GM19452 (cell line): ENCODE measurements around the gene CCDC9B.
A peak's percentile ranks its signal among the peaks of the same experiment; 100 is the strongest.

Experiments used
- ATAC-seq: cut with Tn5 transposase; IDR thresholded peaks from one replicate; pipeline ENCODE4 v1.9.1; 2021; ENCODE audit not compliant: unreplicated experiment

CCDC9B gene

DNA sequence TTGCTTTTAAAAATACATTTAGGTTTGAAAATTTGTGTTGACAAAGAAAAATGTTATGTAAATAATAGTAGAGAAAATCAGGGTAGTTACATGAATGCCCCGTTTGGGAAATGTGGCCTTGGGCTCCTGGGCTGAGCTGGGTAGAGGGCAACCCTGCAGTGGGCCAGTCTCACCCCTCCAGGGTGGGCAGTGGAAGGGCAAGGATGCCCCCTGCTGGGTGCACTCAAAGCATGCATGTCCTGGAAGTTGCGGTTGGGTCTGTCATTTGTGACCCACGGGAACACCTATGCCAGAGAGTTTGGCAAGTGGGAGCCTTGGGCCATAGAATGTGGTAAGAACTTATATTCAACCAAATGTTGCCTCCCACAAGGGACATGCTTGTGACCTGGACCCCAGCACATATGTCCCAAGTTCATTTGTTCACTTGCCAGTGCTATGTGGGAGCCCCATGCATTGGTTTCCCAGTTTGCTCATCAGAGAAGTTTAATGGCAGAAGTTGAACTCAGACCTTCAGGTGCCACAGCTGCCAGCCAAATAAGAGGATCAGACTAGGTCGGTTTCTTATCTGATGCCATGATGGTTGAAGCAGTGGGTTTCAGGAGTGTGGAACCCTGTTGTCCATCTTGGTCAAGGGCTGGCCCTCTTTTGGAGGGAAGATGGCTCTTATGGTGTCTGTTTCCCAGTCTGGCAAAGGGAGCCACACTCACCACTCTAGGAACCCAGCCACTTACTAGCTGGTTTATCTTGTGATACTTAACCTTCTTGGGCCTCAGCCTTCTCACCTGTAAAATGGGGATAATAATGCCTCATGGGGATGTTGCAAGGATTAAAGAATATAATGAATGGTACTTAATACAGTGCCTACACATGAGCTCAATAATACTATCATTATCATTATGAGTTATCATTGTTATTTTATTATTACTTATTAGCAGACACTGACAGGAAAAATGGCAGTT, 30.5 kb downstream of the CCDC9B start:
- ATAC-seq = no peak

DNA sequence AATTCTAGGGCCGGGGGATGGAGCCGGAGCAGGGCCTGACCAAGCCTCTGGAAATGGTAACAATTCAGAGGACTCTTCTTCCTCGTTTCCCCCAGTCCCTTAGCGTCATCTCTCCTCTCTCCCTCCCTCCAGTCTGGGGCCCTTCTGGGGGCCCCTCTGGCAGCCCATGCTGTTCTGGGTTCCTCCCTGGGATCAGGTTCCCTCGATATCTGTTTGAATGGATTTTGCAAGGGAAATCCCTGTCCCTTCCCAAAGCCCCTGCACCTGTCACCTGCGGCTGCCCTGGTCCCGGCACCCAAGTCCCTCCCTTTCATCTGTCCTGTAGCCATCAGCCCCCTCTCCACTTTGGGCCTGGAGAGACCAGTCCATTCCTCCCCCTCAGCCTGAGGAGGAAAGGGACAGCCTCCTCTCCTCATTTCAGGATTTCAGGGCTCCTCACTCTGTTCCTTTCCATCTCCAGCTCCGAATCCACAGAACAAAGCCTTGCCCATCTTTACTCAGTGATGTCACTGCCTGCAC, 31.3 kb downstream of the CCDC9B start:
- ATAC-seq = no peak

DNA sequence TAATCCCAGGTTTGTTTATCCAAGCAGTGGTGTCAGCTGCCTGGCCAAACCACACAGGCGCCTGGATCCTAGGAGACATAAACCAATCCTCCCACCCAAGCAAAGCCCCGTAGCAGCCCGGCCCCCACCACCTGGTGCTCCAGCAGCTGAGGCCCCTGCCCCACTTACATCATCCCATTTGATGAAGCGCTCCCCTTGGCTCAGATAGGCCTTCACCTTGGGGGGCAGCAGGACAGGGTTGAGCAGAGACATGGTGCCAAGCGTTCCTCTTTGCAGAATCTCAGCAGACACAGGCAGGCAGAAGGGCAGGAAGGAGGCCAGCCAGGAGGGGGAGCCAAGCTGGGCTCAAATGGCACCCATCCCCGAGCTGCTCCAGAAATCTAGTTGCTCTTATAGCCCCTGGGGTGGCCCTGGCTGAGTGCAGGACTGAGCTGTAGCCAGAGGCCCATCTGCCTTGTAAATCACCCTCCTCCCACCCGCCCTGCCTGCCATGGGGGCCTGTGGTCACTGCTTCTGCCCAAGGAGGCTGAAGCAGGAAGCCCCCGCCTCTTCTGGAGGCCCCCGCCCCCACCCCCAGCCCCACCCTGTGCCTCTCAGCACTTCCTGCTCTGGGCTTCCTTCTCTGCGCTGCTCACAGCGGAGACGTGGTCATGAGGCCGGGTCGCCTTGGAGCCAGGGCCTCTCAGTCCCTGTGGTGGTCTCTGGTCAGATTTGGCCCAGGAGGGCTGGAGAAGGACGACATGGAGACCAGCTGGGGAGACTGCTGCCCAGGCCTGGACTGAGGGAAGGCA, 33.1 kb downstream of the CCDC9B start, which contains the start of gene PLCB2:
Gene PLCB2 (minus strand): TSS at position 515 of the 791 bp plus-strand sequence. CDS start 263 bp downstream, at position 252.
- peak; percentile 58 for ATAC-seq

DNA sequence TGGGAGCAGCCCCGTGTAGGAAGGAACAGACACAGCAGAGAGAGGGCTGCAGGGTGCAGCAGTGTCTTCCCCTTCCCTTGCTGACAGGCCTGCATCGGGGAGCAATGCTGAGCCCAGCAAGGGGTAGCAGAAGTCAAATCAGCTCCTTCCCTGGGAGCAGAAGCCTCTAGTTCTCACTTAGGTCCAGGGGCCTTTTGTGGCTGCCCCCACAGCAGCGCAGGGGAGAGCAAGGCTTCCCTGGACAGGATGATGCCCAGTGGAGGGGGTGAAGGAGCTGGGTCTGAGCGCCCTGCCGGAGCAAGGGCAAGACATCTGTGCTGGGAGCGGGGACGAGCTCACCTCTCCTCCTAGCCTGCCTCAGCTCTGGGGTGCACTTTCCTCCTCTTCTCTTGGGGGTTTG, 33.8 kb downstream of the CCDC9B start:
- no peak for ATAC-seq

DNA sequence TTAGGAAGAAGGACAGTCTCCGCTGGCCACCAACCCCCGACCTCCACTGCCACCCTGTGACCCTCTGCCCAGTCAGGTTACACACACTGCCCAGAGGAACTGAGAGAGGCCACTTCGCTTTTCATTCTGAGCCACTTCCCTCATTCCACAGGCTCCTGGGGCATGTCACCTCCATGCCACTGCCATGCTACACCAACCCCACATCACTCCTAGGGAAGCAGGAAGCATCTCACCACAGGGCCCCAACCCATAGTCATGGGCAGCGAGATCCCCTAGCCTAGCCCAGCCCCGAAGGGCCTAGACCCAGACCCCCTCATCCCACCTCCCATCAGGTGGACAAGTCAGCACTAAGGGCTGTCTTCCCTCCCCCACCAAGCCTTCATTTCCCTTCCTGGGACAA, 34.4 kb downstream of the CCDC9B start:
- no peak for ATAC-seq

DNA sequence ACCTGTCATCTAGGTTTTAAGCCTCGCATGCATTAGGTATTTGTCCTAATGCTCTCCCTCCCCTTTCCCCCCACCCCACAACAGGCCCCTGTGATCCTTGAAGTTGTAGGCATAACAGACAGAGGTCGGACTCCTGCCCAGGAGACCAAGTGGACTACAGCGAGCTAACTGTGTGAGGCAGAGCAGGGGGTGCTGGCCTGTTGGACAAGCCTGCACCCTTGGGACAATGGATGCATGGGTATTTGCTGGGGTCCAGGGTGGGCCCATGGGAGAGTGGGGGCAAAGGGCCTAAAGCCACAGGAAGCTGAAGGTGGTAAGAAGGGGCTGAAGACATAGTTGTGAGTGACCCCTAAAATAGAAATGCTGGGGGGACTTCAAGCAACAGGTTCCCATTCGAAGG, 35.5 kb downstream of the CCDC9B start:
- ATAC-seq = no peak

DNA sequence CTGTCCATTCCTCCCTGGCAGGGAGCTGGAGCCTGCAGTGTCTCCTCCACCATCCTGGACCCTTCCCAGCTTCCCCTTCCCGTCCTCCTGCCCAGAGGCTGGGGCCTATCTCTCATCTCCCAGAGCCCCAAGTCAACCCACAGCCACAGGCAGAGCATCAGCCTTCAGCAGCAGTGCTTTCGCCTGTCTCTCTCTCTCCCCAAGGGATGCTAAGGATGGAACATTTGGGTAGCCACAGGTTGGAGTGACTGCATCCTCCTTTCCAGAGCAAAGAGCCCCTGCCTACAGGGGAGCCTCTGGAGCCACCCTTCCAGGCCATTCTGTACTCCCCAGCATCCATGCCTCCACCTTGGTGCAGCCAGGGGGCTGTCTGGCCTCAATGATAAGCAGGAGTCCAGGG, 37.2 kb downstream of the CCDC9B start:
- ATAC-seq = no peak

DNA sequence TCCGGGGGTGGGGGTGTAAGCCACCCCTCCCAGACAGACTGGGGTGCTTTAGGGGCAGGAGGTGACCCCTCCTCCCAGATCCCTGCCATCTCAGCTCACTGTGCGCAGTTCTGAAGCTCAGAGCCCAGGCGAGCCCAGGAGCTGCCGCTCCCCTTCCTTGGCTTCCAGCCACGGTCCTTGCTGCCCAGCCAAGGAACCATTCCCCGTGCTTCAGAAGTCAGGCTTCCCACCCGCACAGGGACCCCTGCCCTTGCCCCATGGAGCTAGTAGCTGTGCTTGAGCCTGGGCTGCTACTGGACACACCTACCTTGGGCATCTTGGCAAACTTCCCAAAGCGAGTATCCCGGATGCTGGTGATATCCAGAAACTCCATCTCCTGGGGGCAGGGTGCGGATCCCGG, 37.8 kb downstream of the CCDC9B start:
- ATAC-seq = no peak

DNA sequence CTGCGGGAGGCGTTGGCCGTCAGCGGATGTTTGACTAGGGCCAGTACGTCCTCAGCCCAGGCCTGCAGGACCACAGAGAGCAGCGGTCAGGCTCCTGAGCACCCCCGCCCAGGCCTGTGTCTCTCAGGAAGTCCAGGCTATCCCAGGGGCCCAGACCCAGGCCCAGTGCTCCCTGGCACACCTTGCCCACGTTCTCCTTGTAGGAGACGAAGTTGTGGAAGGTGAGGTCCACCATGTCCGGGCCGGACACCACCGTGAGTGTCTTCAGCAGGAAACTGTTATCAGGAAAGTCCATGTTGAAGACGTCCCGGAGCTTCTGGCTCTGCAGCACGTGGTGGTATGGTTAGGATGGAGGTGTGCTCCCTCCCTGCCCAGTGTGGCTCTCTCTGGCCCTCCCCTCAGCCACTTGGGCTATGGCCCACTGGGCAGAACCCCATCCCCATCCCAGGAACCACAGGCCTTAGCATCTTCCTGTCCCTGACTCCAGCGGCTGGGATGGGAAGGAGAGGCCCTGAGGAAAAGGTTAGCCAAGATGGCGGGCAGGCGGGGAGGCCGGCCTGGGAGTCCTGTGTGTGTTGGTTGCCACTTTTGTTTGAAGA, 38.4 kb downstream of the CCDC9B start:
- ATAC-seq = no peak

DNA sequence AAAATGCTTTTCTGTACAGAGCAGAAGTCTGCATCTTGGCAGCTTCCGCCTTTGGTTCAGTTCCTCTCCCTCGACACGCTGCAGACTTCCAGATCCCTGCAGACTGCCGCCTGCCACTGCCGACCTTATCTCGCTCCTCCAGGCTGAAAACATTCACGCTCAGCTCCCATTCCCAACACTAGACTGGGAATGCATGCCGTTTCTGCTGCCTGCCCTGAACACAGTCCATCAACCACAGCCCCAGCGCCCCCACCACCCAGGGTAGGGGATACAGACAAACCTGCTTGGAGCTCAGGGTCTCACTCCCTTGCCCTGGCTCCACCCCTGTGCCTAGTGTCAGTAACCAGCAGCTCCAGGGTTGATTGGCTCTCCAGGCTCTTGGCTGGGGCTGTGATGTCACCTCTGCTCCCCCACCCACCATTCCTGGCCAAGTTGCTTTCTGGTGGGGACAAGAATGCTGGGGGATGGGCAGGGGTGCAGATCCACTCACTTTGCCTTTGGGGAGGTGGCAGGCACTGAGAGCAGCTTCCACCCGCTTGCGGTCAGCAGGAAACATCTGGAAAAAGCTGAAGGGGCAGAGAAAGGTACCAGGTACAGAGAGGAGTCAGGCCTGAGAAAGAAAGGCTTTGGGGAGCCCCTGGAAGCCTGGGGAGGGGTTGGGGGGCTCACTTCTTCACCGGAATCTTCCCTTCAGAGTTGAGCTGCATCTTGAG, 39.1 kb downstream of the CCDC9B start:
- ATAC-seq = no peak

DNA sequence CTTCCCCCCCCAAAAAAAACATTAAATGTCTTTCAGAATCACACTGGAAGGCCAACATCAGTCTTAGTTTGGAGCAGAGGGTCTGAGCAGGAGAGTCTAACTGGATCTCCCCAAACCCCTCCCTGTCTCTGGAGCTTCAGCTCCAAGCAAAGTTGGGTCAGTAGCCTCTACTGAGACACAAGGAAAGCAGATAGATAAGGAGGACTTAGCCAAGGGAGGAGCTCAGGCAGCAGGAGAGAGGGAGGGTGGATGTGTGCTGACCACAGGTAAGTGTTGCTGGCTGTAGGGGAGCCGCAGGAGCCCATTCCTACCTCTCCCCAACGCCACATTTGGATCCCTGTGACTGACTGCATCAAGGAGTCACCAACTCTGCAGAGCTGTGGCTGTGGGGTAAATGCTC, 40.0 kb downstream of the CCDC9B start:
- ATAC-seq = no peak

DNA sequence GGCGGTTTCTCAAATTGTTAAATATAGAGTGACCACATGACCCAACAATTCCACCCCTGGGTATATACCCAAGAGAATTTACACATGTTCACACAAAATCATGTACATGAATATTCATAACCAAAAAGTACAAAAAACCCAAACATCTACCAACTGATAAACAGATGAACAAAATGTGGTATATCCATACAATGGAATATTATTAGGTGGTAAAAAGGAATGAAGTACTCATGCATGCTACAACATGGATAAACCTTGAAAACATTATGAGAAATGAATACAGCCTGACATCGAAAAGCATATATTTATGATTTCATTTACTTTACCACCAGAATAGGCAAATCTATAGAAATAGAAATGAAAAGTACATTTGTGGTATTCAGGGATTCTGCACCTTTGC, 40.4 kb downstream of the CCDC9B start:
- no peak for ATAC-seq

DNA sequence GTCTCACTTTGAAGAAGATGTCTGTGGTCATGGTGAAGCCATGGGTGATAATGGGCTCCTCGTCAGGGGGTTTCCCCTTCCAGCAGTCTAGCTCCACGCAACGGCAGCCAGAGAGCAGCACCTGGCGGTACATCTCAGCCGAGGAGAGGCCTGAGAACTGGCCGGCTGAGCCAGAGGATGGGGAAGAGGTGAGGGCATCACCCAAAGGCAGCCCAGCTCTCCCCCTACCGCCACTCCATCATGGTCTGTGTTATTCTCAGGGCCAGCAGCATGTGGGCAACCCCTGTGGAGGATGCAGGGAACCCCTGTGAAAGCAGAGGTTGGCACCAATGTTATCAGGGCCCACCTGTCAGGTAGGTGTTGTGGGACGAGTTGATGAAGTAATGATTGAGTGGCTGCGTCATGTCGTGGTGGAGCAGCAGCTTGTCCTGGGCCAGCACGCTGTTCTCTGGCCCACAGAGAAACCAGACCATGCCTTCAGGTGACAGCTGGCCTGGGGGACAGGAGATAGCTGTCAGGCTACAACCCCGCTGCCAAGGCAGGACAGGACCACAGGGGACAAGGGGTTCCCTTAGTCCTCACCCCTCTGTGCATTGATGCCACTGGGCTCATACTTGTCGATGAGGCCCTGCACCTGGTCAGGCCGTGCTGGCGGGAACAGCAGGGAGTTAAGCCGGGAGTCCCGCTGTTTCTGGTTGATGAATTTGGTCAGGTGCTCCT, 42.4 kb downstream of the CCDC9B start:
- ATAC-seq = no peak

DNA sequence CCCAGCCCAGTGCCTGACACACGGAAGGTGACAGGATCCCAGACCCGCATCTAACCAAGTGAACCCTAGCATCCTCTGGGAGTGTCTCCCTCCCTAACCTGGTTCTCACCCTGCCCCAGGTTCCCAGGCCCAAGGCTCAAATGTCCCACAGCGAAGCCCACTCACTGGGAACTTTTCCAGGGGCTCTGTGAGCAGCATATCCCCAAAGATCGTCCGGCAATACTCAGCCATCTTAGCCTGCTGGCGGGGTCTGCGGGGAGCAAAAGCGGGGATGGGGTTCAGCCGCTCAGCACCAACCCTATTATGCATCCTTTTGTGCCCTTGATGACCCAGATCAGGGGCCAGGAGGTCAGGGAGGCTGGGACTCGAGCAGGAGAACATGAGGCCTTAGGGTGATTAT, 43.4 kb downstream of the CCDC9B start:
- ATAC-seq = no peak

DNA sequence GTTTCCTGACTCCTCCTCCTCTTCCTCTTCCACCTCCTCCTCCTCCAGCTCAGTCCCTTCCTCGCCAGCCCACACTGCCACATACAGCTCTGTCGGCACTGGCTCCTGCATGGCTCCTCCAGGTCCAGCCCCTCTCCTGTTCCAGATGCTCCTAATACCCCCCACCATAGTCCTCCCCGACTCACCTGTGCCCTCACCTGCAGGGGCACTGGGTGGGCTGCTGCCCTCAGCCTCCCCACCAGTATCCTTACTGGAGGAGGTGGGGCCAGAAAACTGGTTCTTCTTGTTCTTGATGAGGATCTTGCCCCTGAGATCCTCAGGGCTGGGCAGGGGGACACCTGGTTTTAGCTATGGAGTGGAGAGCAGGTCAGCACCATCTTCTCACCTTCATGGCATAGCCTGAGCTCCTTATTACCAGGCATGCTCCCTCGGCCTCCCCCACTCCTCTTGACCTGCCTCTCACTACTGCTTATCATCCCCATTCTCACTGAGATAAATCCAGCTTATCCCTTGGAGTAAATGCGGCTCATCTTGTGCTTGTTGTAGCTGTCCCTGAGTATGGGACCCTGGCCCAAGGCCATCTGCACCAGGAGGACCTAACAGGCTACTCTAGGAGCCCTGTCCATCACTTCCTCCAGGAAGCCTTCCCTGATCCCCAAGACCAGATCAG, 44.0 kb downstream of the CCDC9B start:
- ATAC-seq = no peak

DNA sequence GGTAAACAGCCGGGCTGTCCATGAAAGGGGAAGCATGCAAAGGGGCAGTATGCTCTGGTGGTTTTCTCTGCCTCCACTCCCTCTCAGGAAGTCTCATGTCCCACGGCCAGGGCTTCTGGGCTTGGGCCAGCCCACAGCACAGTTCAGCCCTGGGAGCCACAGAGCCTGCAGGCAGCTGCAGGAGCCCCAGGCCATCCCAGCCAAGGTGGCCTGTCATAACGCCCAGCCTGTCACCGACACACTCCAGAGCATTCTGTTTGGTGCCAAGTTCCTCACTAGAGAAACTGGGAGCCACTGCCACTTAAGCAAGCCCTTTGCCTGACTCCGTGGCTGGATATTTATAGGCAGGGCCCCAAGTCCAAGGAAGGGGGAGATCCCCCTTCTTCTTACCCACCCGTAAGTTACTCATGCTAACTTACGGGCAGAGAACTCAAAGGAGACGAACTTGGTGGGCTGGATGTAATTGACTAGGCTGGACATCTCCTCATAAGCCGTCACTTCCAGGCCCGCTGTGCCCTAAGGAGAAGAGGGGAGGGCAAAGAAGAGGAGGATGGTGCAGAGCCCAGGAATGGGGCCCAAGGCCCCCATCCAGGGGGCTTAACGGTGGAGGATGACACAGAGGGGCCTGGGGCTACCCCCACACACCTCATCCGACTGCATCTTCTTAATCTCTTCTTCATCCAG, 44.7 kb downstream of the CCDC9B start:
- ATAC-seq = no peak

DNA sequence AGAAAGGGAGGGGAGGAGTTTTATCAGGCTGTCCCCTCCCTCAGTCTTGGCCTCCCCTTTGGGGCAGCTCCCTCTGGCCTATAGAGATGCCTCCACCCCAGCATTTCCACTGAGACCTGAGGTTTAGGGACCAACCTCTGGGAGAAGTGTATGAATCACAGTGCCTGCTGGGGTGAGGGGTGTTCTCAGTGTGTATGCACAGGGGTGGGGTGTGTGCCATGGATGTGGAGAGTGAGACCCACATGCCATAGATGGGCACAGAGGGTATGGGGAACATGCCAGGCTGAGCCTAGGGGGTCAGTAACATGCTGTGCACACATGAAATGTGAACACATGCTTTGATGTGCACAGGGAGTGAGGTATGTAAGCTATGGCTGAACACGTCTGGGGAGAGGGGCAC, 45.4 kb downstream of the CCDC9B start:
- no peak for ATAC-seq

DNA sequence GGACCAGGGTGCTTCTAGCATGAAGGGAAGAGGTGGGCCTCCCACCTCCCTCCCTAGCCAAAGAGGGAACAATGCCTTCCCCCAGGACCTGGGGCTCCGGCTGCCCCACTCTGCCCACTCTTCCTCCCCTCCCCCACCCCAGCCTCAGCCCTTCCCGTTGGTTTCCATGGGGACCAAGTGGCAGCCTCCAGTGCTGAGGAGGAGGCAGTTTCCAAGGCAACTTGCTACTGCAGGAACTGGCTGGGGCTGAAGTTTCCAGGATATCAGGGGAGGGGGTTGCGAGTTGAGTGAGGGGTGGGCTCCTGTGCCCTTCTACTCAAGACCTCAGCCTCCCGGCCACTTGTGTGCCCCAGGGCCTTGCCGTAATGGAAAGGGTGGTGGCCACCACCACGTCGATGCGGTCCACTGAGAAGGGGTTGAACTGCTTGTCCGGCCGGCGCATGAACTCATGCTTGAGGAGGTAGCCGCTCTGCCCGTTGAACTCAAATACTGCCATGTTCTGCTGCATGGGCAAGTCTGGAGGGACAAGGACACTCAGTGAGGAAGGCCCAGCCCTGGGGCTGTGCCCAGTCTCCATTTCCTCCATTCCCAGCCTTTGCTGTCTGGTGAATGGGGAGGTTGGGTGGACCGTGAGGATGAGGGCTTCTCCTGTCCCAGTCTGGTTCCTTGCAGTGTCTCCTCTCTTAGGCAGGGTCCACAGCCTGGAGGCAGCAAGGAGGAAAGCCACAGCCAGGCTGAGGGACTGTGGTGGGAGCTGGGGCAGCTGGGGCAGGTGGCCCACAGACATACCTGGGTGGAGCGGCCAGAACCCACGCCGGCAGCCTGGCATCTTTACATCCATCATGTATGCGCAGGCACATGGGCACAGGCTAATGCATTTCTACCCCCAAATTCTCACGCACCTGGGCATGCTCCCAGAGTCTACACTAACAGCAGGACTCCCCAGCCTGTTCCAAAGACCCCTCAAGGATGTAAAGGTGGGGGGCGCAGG, 46.5 kb downstream of the CCDC9B start:
- no peak for ATAC-seq
